HCT116 (cell line): ENCODE measurements around the gene TYMP.

Experiments used
- EGR1 ChIP-seq: IDR thresholded peaks from 2 replicates; pipeline ENCODE4 v1.6.1; 2012; ENCODE audit warnings: low read depth
- EZH2 ChIP-seq: fragments of 200-600 bp; sonication (generic); IDR thresholded peaks from 2 replicates; pipeline ENCODE4 v1.6.1; 2017; ENCODE audit warnings: antibody characterized with exemption, mixed run types
- EZH2phosphoT487 ChIP-seq: fragments of 200-600 bp; IDR thresholded peaks from 2 replicates; pipeline ENCODE4 v1.6.1; 2018; ENCODE audit warnings: antibody characterized with exemption, borderline replicate concordance
- POLR2A ChIP-seq: IDR thresholded peaks from 2 replicates; pipeline ENCODE4 v1.7.0; 2011; ENCODE audit warnings: borderline replicate concordance; ENCODE audit not compliant: insufficient read depth, insufficient read length; ENCODE audit errors: extremely low read depth
- POLR2AphosphoS5 ChIP-seq: IDR thresholded peaks from 2 replicates; pipeline ENCODE4 v1.6.1; 2011; ENCODE audit warnings: mild to moderate bottlenecking, low read depth, low read length, moderate library complexity
- TCF7L2 ChIP-seq: IDR thresholded peaks from 2 replicates; pipeline ENCODE4 v1.7.0; 2011; ENCODE audit warnings: borderline replicate concordance, inconsistent platforms; ENCODE audit not compliant: insufficient read depth, insufficient read length; ENCODE audit errors: extremely low read depth
- TF ChIP-seq, protein P1 (sequence below), 3 experiments: fragments of 200-600 bp in 1 of 3; sonication (generic) in 1 of 3; IDR thresholded peaks in 2 of 3; conservative IDR thresholded peaks in 1 of 3; 2 replicates each; pipeline ENCODE4 v1.5.1; 2012 to 2017; ENCODE audit warnings: low read depth in 2 of 3, low read length in 2 of 3, antibody characterized with exemption in 1 of 3, borderline replicate concordance in 1 of 3, control low read depth in 1 of 3, mild to moderate bottlenecking in 1 of 3, mixed read lengths in 1 of 3, mixed run types in 1 of 3, moderate library complexity in 1 of 3; ENCODE audit not compliant: insufficient read depth in 1 of 3
- TF ChIP-seq, protein P2 (sequence below): IDR thresholded peaks from 2 replicates; pipeline ENCODE4 v1.6.1; 2012

DNA sequence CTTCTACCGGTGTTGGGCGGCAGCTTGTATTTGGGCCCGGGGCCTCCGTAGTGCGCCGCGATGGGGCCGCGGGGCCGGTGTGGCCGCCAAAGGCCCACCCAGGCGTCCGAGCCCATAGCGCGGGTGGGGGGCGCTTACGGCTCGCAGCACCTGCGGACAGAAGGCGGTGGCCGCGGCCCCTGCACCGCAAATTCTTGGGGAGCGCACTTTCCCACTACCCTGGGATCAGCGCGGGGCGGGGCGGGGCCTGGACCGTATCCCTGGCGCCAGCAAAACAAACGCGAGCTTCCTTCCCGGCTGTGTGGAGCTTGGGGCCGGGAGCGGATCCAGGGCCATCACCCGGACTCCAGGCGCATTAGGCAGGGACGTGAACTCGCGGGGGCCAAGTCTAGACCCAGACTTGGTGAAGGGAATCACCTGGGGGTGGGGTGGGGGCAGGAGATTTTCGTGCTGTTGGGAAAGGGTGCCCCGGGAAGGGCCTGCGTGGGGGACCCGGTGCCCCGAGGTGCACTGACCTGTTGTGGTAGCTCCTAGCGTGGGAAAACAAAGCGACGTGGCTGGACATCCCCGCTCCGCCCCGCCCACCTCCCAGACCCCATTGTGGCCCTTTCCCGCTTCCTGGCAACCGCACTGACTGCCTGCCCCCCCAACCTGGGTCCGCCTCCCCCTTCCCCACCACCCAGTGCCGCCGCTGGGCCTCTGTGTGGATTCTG is 2.3 kb upstream of the TYMP start:
- TF ChIP-seq TCF7L2 (no peak), EZH2phosphoT487 (no peak), EZH2 (no peak), EGR1 (no peak), POLR2A (no peak), POLR2AphosphoS5 (no peak)
- TF ChIP-seq, protein P1, sequence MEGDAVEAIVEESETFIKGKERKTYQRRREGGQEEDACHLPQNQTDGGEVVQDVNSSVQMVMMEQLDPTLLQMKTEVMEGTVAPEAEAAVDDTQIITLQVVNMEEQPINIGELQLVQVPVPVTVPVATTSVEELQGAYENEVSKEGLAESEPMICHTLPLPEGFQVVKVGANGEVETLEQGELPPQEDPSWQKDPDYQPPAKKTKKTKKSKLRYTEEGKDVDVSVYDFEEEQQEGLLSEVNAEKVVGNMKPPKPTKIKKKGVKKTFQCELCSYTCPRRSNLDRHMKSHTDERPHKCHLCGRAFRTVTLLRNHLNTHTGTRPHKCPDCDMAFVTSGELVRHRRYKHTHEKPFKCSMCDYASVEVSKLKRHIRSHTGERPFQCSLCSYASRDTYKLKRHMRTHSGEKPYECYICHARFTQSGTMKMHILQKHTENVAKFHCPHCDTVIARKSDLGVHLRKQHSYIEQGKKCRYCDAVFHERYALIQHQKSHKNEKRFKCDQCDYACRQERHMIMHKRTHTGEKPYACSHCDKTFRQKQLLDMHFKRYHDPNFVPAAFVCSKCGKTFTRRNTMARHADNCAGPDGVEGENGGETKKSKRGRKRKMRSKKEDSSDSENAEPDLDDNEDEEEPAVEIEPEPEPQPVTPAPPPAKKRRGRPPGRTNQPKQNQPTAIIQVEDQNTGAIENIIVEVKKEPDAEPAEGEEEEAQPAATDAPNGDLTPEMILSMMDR (IDR thresholded peaks at IDR 0.05 in 2 of 3, conservative IDR thresholded peaks at IDR 0.05 in 1 of 3; ENCODE audit: borderline replicate concordance in 1 of 3, insufficient read depth in 1 of 3, low read depth in 2 of 3, low read length in 2 of 3): no peak
- TF ChIP-seq, protein P2, sequence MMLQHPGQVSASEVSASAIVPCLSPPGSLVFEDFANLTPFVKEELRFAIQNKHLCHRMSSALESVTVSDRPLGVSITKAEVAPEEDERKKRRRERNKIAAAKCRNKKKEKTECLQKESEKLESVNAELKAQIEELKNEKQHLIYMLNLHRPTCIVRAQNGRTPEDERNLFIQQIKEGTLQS: no peak
